Activated CD8-positive, alpha-beta memory T cell treated with anti-CD3 and anti-CD28 coated beads for 4 hours (primary cell): ENCODE results near the gene SLAMF1.
"Not testable (repeated sequence)": the region's sequence is repeated elsewhere in the genome, so short reads cannot be mapped to it uniquely, and the experiment has no call there.

Experiments
- DNase-seq, 2 donors: peaks; one replicate each; pipeline ENCODE4 v3.0.0-alpha.2; 2020; ENCODE audit warnings: low read depth in 2 of 2

SLAMF1 gene

GRCh38 chr1:160563230-160563629 is 83.6 kb downstream of the SLAMF1 start:
- not testable (repeated sequence) for DNase-seq

GRCh38 chr1:160562745-160563144 is 84.1 kb downstream of the SLAMF1 start:
- DNase-seq: not testable (repeated sequence)

GRCh38 chr1:160560806-160561205 is 86.0 kb downstream of the SLAMF1 start:
- DNase-seq: no peak

GRCh38 chr1:160560045-160560705 is 86.7 kb downstream of the SLAMF1 start:
- no peak for DNase-seq

GRCh38 chr1:160559437-160559836 is 87.4 kb downstream of the SLAMF1 start:
- DNase-seq: not testable (repeated sequence)

GRCh38 chr1:160558660-160559380 is 88.0 kb downstream of the SLAMF1 start:
- no peak for DNase-seq
